OCI-LY7 (cell line): Measurements from ENCODE around the gene UBE3C. TPM values are rescaled to one million over a fixed set of nuclear protein-coding genes. Genes with fewer than 3 reads are reported as not detected.
"Not testable (repeated sequence)": the region's sequence is repeated elsewhere in the genome, so short reads cannot be mapped to it uniquely, and the experiment has no call there.

Experiments used
- BruUV-seq: library from RNA; stranded (reverse); fragments of 400-500 nt; replicated peaks from 2 replicates; lab custom pipeline; 2021; lab: Mats Ljungman, UMichigan
- CTCF ChIA-PET: fragments of 300-600 bp; sonication (Branson Sonifier 250); formaldehyde crosslinking; loops from one replicate; lab custom pipeline; 2022; ENCODE audit warnings: antibody characterized with exemption; ENCODE audit not compliant: unreplicated experiment; lab: Charles Lee
- POLR2A ChIA-PET: fragments of 300-600 bp; sonication (Branson Sonifier 250); formaldehyde crosslinking; loops from one replicate; lab custom pipeline; 2022; ENCODE audit warnings: antibody characterized with exemption; lab: Charles Lee
- DNase-seq: peaks from one replicate; pipeline ENCODE4 v3.0.0-alpha.2; 2015; ENCODE audit warnings: low spot score
- H2AFZ ChIP-seq: fragments of 200-600 bp; sonication (generic), shearing (Covaris generic); 2 replicates; pipeline ENCODE4 v1.6.1; 2014; ENCODE audit warnings: mild to moderate bottlenecking, antibody characterized with exemption, low read length, moderate library complexity
- H3K27ac ChIP-seq: fragments of 200-600 bp; sonication (generic); 2 replicates; pipeline ENCODE4 v1.5.1; 2014; ENCODE audit warnings: mixed run types, low read depth, mild to moderate bottlenecking, moderate library complexity, low read length, inconsistent platforms; ENCODE audit not compliant: poor library complexity, severe bottlenecking
- H3K36me3 ChIP-seq: fragments of 200-600 bp; sonication (generic); 2 replicates; pipeline ENCODE4 v1.6.1; 2014; ENCODE audit warnings: mild to moderate bottlenecking, antibody characterized with exemption, low read length, moderate library complexity, mixed read lengths; ENCODE audit not compliant: insufficient read depth
- H3K4me1 ChIP-seq: fragments of 200-600 bp; sonication (generic); 2 replicates; pipeline ENCODE4 v1.5.1; 2014; ENCODE audit warnings: mild to moderate bottlenecking, low read length; ENCODE audit not compliant: insufficient read depth, poor library complexity, severe bottlenecking
- H3K4me2 ChIP-seq: fragments of 200-600 bp; sonication (generic); 2 replicates; pipeline ENCODE4 v1.6.1; 2014; ENCODE audit warnings: mild to moderate bottlenecking, low read length
- H3K4me3 ChIP-seq: fragments of 200-600 bp; sonication (generic); 2 replicates; pipeline ENCODE4 v1.5.1; 2014; ENCODE audit warnings: mild to moderate bottlenecking, low read depth, low read length; ENCODE audit not compliant: poor library complexity, severe bottlenecking
- H3K79me2 ChIP-seq: fragments of 200-600 bp; sonication (generic); 2 replicates; pipeline ENCODE4 v1.6.1; 2016; ENCODE audit warnings: low read depth, mild to moderate bottlenecking, low read length, moderate library complexity, mixed read lengths; ENCODE audit not compliant: insufficient read depth
- H3K9me2 ChIP-seq: fragments of 200-600 bp; sonication (generic); 2 replicates; pipeline ENCODE4 v1.6.1; 2016; ENCODE audit warnings: mild to moderate bottlenecking, low read length, mixed read lengths; ENCODE audit not compliant: insufficient read depth
- H3K9me3 ChIP-seq: fragments of 200-600 bp; sonication (generic); 2 replicates; pipeline ENCODE4 v1.6.1; 2014; ENCODE audit warnings: mild to moderate bottlenecking, mixed run types, low read length, mixed read lengths
- H4K20me1 ChIP-seq: fragments of 200-600 bp; sonication (generic); 2 replicates; pipeline ENCODE4 v1.6.1; 2014; ENCODE audit warnings: mild to moderate bottlenecking, antibody characterized with exemption, low read length, moderate library complexity, mixed read lengths; ENCODE audit not compliant: insufficient read depth
- EZH2phosphoT487 ChIP-seq: fragments of 200-600 bp; sonication (generic); IDR thresholded peaks from 2 replicates; pipeline ENCODE4 v1.6.1; 2018; ENCODE audit warnings: low read depth, borderline replicate concordance, mild to moderate bottlenecking, mixed run types, antibody characterized with exemption, low read length, moderate library complexity, mixed read lengths
- intact Hi-C: fragments of 100-400 bp; cut with micrococcal nuclease; formaldehyde crosslinking; loops from one replicate; pipeline ENCODE4 v1.10.0; 2022; ENCODE audit not compliant: unreplicated experiment
- total RNA-seq, 2 experiments: library from RNA; depleted of rRNA in 1 of 2; stranded (reverse); fragments of >200 nt in 1 of 2; shearing (Covaris generic) in 1 of 2; gene quantifications; 2 replicates each; pipeline ENCODE4 v1.2.3, GENCODE V29; 2014 to 2022
- TF ChIP-seq, protein P1 (sequence below): fragments of 200-600 bp; sonication (generic); conservative IDR thresholded peaks from 2 replicates; pipeline ENCODE4 v1.5.1; 2014; ENCODE audit warnings: mild to moderate bottlenecking, antibody characterized with exemption, low read length, moderate library complexity, mixed read lengths

Gene UBE3C
- total RNA-seq, 2 experiments from 2014 or later: 60.4 to 66.1 TPM

DNA sequence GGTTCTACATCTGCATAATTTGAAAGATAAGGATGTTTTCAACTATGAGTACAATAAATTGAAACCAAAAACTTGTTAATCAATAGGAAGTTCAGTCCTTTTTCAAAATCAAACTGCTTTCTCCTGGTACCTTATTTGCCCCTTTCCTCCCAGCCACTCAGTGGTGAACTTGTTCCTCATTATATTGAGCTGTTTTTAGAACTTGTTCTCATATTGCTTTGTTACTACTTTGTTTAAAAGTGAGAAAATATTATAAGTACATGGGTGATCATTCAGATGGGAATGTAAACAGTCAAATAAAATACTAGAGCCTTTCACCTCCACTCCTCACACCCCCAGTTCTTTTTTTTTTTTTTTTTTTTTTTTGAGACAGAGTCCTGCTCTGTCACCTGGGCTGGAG is 17.2 kb downstream of the UBE3C start:
- BruUV-seq: no TSS peak
- H3K4me1 ChIP-seq: peaks cover 6% of the 10 kb centered on the region
- H2AFZ ChIP-seq: no peak overlapping the region
- no peak overlapping the region for H3K4me3 ChIP-seq
- ChIA-PET CTCF (no interaction called here), POLR2A (interaction anchor here (0.6 to 2.5 kb wide), 2 partner anchors 9 to 69 kb away, joined by 3 to 6 read pairs; no protein-coding TSS in a partner anchor)
- intact Hi-C loops: no loop called here
- peaks cover 60% of the 10 kb centered on the region for H3K36me3 ChIP-seq
- DNase-seq: no peak
- H3K9me3 ChIP-seq: no peaks in the 10 kb centered on the region
- peaks cover 55% of the 10 kb centered on the region for H4K20me1 ChIP-seq
- no peak overlapping the region for H3K4me2 ChIP-seq
- H3K27ac ChIP-seq: no peak overlapping the region
- H3K79me2 ChIP-seq: peaks cover 100% of the 10 kb centered on the region
- no peak for TF ChIP-seq EZH2phosphoT487
- TF ChIP-seq, protein P1, sequence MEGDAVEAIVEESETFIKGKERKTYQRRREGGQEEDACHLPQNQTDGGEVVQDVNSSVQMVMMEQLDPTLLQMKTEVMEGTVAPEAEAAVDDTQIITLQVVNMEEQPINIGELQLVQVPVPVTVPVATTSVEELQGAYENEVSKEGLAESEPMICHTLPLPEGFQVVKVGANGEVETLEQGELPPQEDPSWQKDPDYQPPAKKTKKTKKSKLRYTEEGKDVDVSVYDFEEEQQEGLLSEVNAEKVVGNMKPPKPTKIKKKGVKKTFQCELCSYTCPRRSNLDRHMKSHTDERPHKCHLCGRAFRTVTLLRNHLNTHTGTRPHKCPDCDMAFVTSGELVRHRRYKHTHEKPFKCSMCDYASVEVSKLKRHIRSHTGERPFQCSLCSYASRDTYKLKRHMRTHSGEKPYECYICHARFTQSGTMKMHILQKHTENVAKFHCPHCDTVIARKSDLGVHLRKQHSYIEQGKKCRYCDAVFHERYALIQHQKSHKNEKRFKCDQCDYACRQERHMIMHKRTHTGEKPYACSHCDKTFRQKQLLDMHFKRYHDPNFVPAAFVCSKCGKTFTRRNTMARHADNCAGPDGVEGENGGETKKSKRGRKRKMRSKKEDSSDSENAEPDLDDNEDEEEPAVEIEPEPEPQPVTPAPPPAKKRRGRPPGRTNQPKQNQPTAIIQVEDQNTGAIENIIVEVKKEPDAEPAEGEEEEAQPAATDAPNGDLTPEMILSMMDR: no peak
- no peaks in the 10 kb centered on the region for H3K9me2 ChIP-seq

DNA sequence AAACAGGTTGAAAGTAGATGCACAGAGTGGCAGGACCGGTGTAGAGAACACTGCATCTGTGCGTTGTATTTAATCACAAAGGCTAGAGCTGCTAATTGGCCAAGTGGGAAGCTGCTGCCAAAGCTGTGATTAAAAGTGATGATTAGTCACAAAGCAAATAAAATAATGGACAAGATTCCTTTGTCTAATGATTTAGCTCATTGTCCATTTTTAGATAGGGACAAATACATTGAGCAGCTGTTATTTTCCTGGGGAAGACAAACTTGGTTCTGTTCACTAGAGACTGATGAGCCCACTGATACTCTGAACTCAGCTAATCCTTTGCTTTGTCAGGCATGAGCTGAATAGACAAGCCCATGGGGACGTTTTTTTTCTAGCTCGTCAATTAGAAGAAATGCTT is 19.7 kb downstream of the UBE3C start:
- no peak for DNase-seq
- Histone ChIP-seq H2AFZ (no peak overlapping the region), H3K79me2 (peaks cover 99% of the 10 kb centered on the region), H3K9me2 (no peaks in the 10 kb centered on the region), H3K9me3 (peaks cover under 1% of the 10 kb centered on the region; the same call in 1 of the 2 replicates), H4K20me1 (peaks cover 40% of the 10 kb centered on the region), H3K4me1 (peaks cover 6% of the 10 kb centered on the region), H3K36me3 (peaks cover 55% of the 10 kb centered on the region), H3K27ac (no peak overlapping the region), H3K4me2 (no peak overlapping the region), H3K4me3 (no peak overlapping the region)
- CTCF ChIA-PET: no interaction called here
- BruUV-seq: no TSS peak
- POLR2A ChIA-PET: interaction anchor here (0.9 to 1.1 kb wide), 2 partner anchors 9 to 11 kb away, joined by 3 to 5 read pairs; no protein-coding TSS in a partner anchor
- no peak for TF ChIP-seq EZH2phosphoT487
- TF ChIP-seq, protein P1: no peak
- intact Hi-C loops: no loop called here

DNA sequence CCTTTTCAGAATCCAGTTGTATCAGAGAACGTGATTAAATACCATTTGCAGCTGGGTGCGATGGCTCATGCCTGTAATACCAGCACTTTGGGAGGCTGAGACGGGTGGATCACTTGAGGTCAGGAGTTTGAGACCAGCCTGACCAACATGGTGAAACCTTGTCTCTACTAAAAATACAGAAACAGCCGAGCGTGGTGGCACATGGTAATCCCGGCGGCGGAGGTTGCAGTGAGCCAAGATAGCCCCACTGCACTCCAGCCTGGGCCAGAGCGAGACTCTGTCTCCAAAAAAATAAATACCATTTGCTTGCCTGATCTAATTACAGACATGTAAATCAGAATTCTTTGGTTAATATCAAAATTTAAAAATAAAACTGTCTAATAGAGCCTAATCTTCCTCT is 20.8 kb downstream of the UBE3C start:
- H3K27ac ChIP-seq, CTCF ChIA-PET, BruUV-seq, H3K9me3 ChIP-seq, H2AFZ ChIP-seq, H3K4me3 ChIP-seq, H3K9me2 ChIP-seq, intact Hi-C loops, DNase-seq, H3K4me2 ChIP-seq, POLR2A ChIA-PET, H3K4me1 ChIP-seq: not testable (repeated sequence)
- H3K36me3 ChIP-seq: peaks cover 55% of the 10 kb centered on the region
- H3K79me2 ChIP-seq: peaks cover 98% of the 10 kb centered on the region
- H4K20me1 ChIP-seq: peaks cover 43% of the 10 kb centered on the region
